K562 (cell line): ENCODE measurements around the gene NLRP4. TPM values are rescaled to one million over a fixed set of nuclear protein-coding genes. Genes with fewer than 3 reads are reported as not detected.

Experiments used
- CBX2 ChIP-seq: fragments of 200-600 bp; sonication (generic); IDR thresholded peaks from one replicate; pipeline ENCODE4 v1.6.1; 2012; ENCODE audit warnings: mild to moderate bottlenecking, low read length, inconsistent platforms; ENCODE audit not compliant: insufficient read depth, poor library complexity, severe bottlenecking
- POLR2H ChIP-seq: IDR thresholded peaks from 2 replicates; pipeline ENCODE4 v1.6.1; 2016; ENCODE audit warnings: missing genetic modification characterization, low read depth, mild to moderate bottlenecking, control low read depth, missing compliant biosample characterization, moderate library complexity
- SMARCE1 ChIP-seq: fragments of 450-650 bp; IDR thresholded peaks from 2 replicates; pipeline ENCODE4 v1.7.1; 2016; ENCODE audit warnings: mild to moderate bottlenecking
- TEAD1 ChIP-seq, 2 experiments: fragments of 450-650 bp in 1 of 2; sonication (generic) in 1 of 2; formaldehyde crosslinking; IDR thresholded peaks; 2 replicates each; pipeline versions ENCODE4 v1.4.0 to v1.8.0; 2020 to 2022; ENCODE audit warnings: mild to moderate bottlenecking in 2 of 2, missing genetic modification reagents in 1 of 2
- ZBTB33 ChIP-seq: sonication (generic); formaldehyde crosslinking; IDR thresholded peaks from 2 replicates; pipeline ENCODE4 v1.8.1; 2023; ENCODE audit warnings: mild to moderate bottlenecking, missing genetic modification reagents
- ZFX ChIP-seq: sonication (generic); formaldehyde crosslinking; IDR thresholded peaks from 2 replicates; pipeline ENCODE4 v1.8.0; 2022; ENCODE audit warnings: mild to moderate bottlenecking, missing genetic modification reagents, moderate library complexity
- ZMIZ1 ChIP-seq, 2 experiments: fragments of 150-350 bp in 1 of 2; IDR thresholded peaks; 2 replicates each; pipeline ENCODE4 v1.6.1; 2012 to 2016; ENCODE audit warnings: low read depth in 2 of 2, low read length in 2 of 2, mild to moderate bottlenecking in 1 of 2, moderate library complexity in 1 of 2
- ZNF407 ChIP-seq: fragments of 450-650 bp; IDR thresholded peaks from 2 replicates; pipeline ENCODE4 v1.6.1; 2016; ENCODE audit warnings: low read depth
- polyA plus RNA-seq, 8 experiments: library from polyadenylated mRNA; depleted of rRNA in 4 of 8; stranded (reverse) in 5 of 8; unstranded in 3 of 8; fragments of >200 nt; fragmentation: Nextera tagmentation in 2 of 8; fragmentation: Illumina TruSeq in 1 of 8; extraction: Ambion mirVana in 2 of 8; extraction: Trizol in 1 of 8; gene quantifications; 2 replicates each; pipeline versions ENCODE4 v1.2.1 to v1.2.3, GENCODE V29; 2011 to 2014; ENCODE audit warnings: inconsistent platforms in 1 of 8, missing spikeins in 1 of 8
- total RNA-seq, 7 experiments: library from RNA; depleted of rRNA in 6 of 7; stranded (reverse); fragments of >200 nt in 6 of 7; fragmentation: Illumina TruSeq in 2 of 7; extraction: Trizol in 2 of 7; gene quantifications; 2 replicates each; pipeline versions ENCODE4 v1.2.1 to v1.2.3, GENCODE V29; 2011 to 2021; ENCODE audit warnings: low replicate concordance in 1 of 7
- TF ChIP-seq, protein P1 (sequence below), 2 experiments: IDR thresholded peaks in 1 of 2; conservative IDR thresholded peaks in 1 of 2; 2 replicates each; pipeline ENCODE4 v1.6.1; 2016; ENCODE audit warnings: low read depth in 2 of 2, mild to moderate bottlenecking in 1 of 2, missing compliant biosample characterization in 1 of 2, missing genetic modification characterization in 1 of 2, moderate library complexity in 1 of 2

NLRP4 gene
- total and polyA plus RNA-seq, 9 of the 15 experiments (the other 6 are each of a cell fraction or from before 2014, with no cell fraction given) = 0.03 to 0.14 (median 0.05) TPM; not detected in 3

- TF ChIP-seq ZNF407 = no peak
- no peak for TF ChIP-seq POLR2H (tag)
- TF ChIP-seq CBX2 = no peak
- TF ChIP-seq ZBTB33 (CRISPR knock-in tag) = no peak
- TF ChIP-seq TEAD1 (CRISPR knock-in tag; IDR thresholded peaks at IDR 0.05) = no peak
- TF ChIP-seq, protein P1, sequence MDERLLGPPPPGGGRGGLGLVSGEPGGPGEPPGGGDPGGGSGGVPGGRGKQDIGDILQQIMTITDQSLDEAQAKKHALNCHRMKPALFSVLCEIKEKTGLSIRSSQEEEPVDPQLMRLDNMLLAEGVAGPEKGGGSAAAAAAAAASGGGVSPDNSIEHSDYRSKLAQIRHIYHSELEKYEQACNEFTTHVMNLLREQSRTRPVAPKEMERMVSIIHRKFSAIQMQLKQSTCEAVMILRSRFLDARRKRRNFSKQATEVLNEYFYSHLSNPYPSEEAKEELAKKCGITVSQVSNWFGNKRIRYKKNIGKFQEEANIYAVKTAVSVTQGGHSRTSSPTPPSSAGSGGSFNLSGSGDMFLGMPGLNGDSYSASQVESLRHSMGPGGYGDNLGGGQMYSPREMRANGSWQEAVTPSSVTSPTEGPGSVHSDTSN (CRISPR knock-in tag; IDR thresholded peaks at IDR 0.05; ENCODE audit: low read depth) = no peak
- TF ChIP-seq, protein P1 (tag; conservative IDR thresholded peaks at IDR 0.05; ENCODE audit: low read depth) = no peak
- no peak for TF ChIP-seq ZFX (CRISPR knock-in tag)
- TF ChIP-seq ZMIZ1 (IDR thresholded peaks at IDR 0.05; ENCODE audit: low read depth in 2 of 2, low read length in 2 of 2) = no peak
- no peak for TF ChIP-seq SMARCE1
Observed at GRCh38 chr19:55857149-55857548, 20.8 kb downstream of the NLRP4 start (continued).
